ENCODE measurements around the gene CYP46A1.

The CYP46A1 gene

DNA sequence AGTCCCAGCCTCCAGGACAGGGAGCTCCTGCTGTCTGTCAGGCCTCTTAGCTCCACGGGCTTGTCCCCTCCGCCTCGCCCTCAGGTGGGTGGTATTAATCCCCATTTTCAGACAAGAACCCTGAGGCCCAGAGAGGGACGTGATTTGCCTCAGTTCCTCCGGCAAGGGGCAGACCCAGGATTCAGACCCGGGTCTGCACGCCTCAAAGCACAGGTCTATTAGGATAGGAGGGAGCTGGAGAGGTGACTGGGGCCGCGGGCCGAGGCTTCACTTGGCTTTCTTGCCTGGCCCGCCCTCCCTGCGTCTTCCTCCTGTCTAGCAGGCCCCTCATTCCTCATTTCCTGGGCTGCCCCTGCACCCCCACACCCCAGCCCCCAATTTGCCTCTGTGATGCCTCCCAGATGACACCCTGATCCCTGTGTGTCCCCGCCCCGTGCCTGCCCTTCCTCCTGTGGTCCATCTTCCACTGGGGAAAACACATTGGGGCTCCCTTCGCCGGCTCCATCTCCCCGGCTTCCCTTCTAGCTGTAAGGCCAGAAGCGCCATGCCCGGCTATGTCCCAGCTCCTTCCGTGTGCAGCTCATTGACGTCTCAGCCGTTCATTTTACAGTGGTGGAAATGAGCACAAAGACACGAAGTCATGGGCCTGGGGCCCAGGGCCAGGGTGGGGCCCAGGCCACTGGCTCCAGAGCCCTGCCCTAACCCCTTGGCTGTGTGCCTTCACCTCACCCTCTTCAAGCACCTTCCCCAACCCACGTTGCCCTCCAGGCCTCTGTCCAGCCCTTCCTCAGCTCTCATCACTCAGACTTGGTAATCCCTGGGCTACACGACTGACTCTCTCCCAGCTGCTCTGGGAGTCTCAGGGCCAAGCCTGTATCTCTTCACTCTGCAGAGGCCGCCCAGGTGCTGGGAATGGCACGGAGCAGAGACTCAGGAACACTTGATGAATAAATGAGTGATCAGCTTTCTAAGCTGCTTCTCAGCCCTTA, 15.5 kb upstream of the CYP46A1 start:
- DNase-seq (ENCODE audit: low spot score), result no peak
- TF ChIP-seq, protein P1, sequence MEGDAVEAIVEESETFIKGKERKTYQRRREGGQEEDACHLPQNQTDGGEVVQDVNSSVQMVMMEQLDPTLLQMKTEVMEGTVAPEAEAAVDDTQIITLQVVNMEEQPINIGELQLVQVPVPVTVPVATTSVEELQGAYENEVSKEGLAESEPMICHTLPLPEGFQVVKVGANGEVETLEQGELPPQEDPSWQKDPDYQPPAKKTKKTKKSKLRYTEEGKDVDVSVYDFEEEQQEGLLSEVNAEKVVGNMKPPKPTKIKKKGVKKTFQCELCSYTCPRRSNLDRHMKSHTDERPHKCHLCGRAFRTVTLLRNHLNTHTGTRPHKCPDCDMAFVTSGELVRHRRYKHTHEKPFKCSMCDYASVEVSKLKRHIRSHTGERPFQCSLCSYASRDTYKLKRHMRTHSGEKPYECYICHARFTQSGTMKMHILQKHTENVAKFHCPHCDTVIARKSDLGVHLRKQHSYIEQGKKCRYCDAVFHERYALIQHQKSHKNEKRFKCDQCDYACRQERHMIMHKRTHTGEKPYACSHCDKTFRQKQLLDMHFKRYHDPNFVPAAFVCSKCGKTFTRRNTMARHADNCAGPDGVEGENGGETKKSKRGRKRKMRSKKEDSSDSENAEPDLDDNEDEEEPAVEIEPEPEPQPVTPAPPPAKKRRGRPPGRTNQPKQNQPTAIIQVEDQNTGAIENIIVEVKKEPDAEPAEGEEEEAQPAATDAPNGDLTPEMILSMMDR (IDR thresholded peaks at IDR 0.05; ENCODE audit: extremely low read depth, insufficient read depth, missing control alignments), result no peak
- in situ Hi-C loops (cut with MboI; ENCODE audit: low pct_unique_long_range_greater_than_20kb, low sequenced_read_pairs, unreplicated experiment), result no loop called here

DNA sequence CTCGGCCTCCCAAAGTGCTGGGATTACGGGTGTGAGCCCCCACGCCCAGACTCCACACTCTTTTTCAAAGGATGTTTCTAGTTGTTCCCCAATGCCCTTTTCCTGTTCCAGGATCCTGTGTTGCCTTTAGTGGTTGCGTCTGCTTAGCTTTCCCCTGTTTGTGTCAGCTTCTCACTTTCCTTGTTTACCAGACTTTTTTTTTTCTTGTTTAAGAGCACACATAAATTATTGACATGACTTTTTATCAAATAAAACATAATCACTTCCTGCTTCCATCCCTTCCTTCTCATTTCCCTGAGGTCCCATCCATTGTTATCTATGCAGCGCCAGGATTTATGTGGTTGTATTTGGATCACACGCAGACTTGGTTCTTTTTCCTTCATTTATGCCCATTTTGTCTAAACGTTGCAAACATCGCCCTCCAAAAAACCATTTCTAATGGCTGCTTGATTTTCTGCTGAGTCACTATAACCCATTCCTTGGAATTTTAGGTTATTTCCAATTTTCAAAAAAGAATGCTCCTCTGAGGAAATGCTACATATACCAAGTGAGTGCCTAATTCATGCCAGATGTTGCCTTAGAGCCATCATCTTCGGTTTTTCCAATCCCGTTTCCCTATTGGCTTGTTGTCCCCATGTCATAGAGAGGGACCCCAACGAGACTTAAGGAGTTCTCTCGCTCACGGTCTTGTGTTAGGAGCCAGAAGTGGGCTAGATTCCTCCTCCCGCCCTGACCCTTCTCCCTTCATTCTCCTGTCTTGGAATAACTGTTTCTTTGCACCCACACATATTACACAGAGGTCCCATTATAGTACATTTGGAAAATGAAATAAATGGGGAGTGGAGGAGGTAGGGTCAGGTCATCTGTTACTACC, 13.5 kb upstream of the CYP46A1 start:
- no peak for DNase-seq (ENCODE audit: low spot score)
- TF ChIP-seq, protein P1 (IDR thresholded peaks at IDR 0.05; ENCODE audit: extremely low read depth, insufficient read depth, missing control alignments), result no peak
- in situ Hi-C loops (cut with MboI; ENCODE audit: low pct_unique_long_range_greater_than_20kb, low sequenced_read_pairs, unreplicated experiment), result no loop called here

DNA sequence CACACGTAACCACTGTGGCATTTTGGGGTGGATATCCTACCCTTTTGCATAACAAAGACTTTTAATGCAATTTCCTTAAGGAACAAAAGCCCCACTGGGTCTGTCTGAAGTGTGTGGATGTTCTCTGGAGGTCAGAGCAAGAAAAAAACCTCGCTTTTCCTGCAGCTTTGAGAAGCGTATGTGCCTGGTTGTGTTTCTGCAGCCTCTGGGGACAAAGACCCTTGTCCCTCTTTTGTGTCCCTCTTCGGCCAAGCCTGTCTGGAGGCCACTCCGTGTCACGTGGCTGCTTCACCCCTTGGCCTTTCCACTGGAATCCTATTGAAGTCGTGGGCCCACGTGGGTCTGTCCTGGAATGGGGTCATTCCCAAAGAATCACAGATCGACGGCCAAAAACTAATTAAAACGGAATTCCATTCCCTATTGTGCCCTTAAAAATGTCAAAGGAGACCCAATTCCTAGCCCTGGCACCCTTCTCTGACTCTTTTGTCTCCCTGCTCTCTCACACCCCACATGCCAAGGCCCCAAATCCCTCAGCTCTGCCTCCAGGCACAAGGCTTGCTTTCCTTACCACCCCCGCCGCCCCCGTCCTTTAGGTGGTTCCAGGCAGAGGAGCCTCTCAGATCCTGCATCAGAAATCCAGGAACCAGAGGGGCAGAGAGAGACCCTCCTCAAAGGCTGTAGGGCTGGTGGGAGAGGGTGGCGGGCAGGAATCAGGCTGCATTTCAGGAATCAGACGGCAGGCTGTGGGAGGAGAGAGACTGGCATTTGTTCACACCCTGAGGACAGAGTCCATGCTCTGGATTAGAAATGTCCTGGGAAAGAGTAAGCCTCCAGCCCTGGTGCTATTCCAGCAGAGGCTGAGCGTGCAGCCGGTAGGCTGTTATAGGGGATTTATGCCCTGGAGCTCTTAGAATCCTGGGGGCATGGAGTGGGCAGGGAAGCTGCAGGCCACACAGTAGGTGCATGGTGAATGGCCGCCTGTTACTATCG, 12.6 kb upstream of the CYP46A1 start:
- TF ChIP-seq, protein P1 (IDR thresholded peaks at IDR 0.05; ENCODE audit: extremely low read depth, insufficient read depth, missing control alignments), result no peak
- no peak for DNase-seq (ENCODE audit: low spot score)

DNA sequence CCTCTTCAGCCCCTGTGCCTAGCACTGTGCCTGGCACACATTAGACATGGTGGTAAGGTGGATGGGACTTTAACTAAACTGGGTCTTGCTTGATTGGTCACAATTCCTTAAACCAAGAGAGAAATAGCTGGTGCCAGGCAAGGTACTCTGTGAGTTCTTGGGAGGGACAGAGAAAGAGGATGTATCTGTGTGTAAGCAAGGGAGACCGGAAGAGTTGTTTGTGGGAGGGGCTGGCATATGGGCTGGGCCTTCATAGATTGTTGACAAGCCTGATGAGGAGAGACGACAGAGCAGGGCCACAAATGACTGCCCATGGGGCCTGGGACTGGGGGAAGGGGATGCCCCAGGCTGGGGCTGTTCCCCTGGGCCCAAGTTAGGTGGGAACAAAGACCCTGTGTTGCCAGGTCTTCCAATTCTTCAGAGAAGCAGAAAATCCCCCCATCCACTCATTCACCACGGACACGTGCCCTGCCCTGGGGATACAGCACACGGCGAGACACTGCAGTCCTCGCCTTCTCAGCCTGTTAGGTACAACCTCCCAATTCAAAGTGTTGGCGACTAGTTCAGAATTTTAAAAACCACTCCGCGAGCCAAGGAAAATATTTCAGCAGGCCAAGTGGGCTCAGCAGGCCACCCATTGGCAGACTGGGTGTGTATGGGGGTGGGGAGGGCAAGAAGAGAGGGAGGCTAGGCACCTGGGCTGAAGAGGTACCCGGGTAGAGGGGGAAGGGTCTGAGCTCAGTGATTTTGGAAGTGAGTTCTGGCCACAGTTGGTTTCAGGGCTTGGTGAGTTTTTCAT, 11.4 kb upstream of the CYP46A1 start:
- in situ Hi-C loops (cut with MboI; ENCODE audit: low pct_unique_long_range_greater_than_20kb, low sequenced_read_pairs, unreplicated experiment), result no loop called here
- TF ChIP-seq, protein P1 (IDR thresholded peaks at IDR 0.05; ENCODE audit: extremely low read depth, insufficient read depth, missing control alignments), result no peak
- DNase-seq (ENCODE audit: low spot score), result no peak

More for the DNA sequence above, 12.6 kb upstream of the CYP46A1 start:
- in situ Hi-C loops (cut with MboI; ENCODE audit: low pct_unique_long_range_greater_than_20kb, low sequenced_read_pairs, unreplicated experiment), result no loop called here

DNA sequence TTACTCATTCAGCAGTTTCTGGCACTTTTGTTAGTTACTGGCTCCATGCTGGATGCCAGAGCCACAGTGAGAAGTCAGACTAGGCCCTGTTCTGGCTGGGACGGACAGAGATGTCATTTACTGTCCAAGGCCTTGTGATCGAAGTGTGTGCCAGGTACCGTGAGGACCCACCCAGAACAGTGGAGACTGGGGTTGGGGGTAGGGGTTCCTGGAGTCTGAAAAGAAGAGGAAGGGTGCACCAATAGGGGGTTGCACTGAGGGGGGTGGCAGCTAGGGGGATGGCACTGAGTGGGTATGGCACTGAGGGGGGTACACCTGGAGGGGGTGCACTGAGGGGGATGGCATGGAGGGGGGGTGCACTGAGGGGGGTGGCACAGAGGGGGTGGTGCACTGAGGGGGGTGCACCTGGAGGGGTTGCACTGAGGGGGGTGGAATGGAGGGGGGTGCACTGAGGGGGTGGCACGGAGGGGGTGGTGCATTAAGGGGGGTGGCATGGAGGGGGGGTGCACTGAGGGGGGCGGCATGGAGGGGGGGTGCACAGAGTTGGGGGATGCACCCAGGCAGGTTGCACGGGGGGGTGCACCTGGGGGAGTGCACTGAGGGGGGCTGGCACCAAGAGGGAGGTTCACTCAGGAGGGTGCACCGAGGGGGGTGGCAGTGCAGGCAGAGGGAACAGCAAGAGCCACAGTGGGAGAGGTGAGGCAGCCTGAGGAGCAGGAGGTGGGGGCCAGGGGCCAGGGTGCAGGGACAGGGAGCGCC, 10.6 kb upstream of the CYP46A1 start:
- TF ChIP-seq, protein P1 (IDR thresholded peaks at IDR 0.05; ENCODE audit: extremely low read depth, insufficient read depth, missing control alignments), result no peak
- DNase-seq (ENCODE audit: low spot score), result no peak
- in situ Hi-C loops (cut with MboI; ENCODE audit: low pct_unique_long_range_greater_than_20kb, low sequenced_read_pairs, unreplicated experiment), result no loop called here

Measured in GM13977 (cell line).